ENCODE data around the gene CEMP1. TPM values are rescaled to one million over a fixed set of nuclear protein-coding genes. Genes with fewer than 3 reads are reported as not detected.
"Not testable (repeated sequence)": the region's sequence is repeated elsewhere in the genome, so short reads cannot be mapped to it uniquely, and the experiment has no call there.

The CEMP1 gene
- total RNA-seq, 1 donor from 2014 or later = 0.22 TPM

DNA sequence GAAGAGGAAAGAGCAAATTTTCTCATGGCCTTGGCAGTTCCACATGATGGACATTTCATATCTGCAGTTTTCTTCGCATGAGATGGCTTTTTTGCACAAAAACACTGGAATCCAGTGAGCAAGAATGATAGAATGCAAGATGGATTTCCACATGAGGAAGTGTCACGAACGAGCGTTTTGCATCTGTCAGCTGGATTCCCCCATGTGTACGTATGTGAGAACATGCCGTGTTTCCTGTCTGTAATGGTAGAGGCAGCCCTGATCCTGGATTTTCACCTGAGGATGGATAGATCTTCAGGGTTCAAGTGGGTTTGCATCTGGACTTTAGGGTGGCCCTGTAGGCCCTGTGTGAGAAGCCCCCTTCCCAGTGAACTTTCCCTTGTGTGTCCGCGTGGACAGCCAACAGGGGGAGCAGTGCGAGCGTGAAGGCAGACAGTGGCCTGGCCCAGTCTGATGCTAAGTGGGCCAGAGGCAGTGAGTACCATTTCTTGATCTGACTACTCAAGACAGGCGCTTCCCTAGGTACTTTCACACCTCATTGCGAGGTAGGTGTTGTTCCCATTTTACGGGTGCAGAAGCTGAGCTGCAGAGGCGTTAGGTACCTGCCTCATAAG is 8.7 kb upstream of the CEMP1 start:
- TF ChIP-seq, protein P1, sequence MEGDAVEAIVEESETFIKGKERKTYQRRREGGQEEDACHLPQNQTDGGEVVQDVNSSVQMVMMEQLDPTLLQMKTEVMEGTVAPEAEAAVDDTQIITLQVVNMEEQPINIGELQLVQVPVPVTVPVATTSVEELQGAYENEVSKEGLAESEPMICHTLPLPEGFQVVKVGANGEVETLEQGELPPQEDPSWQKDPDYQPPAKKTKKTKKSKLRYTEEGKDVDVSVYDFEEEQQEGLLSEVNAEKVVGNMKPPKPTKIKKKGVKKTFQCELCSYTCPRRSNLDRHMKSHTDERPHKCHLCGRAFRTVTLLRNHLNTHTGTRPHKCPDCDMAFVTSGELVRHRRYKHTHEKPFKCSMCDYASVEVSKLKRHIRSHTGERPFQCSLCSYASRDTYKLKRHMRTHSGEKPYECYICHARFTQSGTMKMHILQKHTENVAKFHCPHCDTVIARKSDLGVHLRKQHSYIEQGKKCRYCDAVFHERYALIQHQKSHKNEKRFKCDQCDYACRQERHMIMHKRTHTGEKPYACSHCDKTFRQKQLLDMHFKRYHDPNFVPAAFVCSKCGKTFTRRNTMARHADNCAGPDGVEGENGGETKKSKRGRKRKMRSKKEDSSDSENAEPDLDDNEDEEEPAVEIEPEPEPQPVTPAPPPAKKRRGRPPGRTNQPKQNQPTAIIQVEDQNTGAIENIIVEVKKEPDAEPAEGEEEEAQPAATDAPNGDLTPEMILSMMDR (conservative IDR thresholded peaks at IDR 0.05) = peak; percentile 66
- Mint-ChIP-seq H3K4me1 (ENCODE audit: unreplicated experiment) (peaks cover 24% of the 10 kb centered on the region), H3K4me3 (peak overlapping the region; percentile 93)
- H3K9me3 Mint-ChIP-seq; DNase-seq (ENCODE audit: extremely low spot score, unreplicated experiment); H3K27ac Mint-ChIP-seq; H3K36me3 Mint-ChIP-seq; H3K27me3 Mint-ChIP-seq: not testable (repeated sequence)

DNA sequence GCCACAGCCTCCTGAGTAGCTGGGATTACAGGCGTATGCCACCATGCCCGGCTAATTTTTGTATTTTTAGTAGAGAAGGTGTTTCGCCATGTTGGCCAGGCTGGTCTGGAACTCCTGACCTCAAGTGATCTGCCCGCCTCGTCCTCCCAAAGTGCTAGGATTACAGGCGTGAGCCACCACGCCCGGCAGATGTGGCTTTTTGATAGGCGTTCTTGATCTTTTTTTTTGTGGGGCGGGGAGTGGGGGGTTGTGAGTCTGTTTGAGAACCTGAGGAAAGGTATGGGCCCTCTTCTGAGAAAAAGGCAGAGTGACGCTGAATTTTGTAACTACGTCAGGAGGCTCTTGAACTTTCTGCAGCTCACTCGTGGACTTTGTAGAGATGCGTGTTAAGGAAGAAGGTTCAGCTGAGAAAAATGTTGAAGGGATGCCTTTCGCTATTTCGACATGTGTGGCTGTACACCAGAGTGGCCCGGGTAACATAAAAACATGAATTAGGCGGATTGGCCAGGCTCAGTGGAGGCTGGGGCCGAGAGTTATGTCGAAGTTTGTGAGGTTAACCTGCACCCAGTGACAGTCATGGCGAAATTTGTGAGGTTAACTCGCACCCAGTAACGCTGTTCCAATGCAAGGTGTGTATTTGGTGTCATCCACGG is 8.1 kb upstream of the CEMP1 start:
- not testable (repeated sequence) for DNase-seq (ENCODE audit: extremely low spot score, unreplicated experiment); H3K27me3 Mint-ChIP-seq; H3K9me3 Mint-ChIP-seq; H3K36me3 Mint-ChIP-seq
- peak overlapping the region; percentile 93 for H3K4me3 Mint-ChIP-seq
- peak overlapping the region; percentile 49 for H3K27ac Mint-ChIP-seq
- peaks cover 23% of the 10 kb centered on the region for H3K4me1 Mint-ChIP-seq (ENCODE audit: unreplicated experiment)

DNA sequence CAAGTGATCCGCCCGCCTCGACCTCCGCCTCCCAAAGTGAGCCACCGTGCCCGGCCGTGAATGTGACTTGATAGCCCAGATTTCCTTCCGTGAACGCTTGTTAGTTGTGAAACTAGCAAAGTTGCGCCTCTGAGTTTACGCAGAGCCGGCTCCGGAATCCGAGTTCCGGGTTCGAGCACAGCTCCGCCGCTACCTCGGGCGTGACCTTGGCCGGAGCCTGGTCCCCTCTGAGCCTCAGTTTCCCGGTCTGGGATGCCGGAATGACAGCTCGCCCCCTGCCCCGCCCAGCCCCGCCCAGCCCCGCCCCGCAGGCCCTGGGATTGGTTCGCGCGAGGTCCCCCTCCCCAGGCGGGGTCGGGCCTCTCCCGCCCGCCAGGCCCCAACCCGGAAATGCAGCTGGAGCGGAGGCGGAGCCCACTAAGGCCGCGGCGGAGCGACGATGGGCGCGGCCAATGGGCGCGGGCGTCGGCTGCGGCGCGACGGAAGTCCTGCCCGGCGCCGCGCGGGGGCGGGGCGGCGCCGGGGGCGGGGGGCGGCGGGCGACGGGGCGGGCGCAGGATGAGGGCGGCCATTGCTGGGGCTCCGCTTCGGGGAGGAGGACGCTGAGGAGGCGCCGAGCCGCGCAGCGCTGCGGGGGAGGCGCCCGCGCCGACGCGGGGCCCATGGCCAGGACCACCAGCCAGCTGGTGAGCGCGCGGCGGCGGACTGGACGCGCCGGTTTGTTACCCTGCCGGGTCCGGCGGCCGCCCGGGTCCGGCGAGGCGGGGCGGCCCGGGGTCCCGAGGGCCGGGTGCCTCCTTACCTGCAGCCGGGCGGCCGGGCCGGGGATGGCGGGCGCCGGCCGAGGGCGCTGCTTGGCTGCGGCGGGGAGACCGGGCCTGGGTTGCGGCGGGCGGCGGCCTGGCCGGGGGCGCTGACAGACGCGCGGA is 6.5 kb upstream of the CEMP1 start, which contains the start of gene PDPK1:
PDPK1 (plus strand) TSS at position 571 of the 929 bp plus-strand sequence; CDS start at position 663, 92 bp downstream.
- peak within 1 kb of the TSS; percentile 90 for H3K27ac Mint-ChIP-seq
- no peaks in the 10 kb centered on the region for H3K9me3 Mint-ChIP-seq
- H3K27me3 Mint-ChIP-seq = no peaks in the 10 kb centered on the region
- DNase-seq (ENCODE audit: extremely low spot score, unreplicated experiment) = peak; percentile 95
- peaks cover 20% of the 10 kb centered on the region for H3K4me1 Mint-ChIP-seq (ENCODE audit: unreplicated experiment)
- TF ChIP-seq, protein P1 (conservative IDR thresholded peaks at IDR 0.05) = no peak
- H3K4me3 Mint-ChIP-seq = peak within 1 kb of the TSS; percentile 93
- no peaks in the 10 kb centered on the region for H3K36me3 Mint-ChIP-seq

DNA sequence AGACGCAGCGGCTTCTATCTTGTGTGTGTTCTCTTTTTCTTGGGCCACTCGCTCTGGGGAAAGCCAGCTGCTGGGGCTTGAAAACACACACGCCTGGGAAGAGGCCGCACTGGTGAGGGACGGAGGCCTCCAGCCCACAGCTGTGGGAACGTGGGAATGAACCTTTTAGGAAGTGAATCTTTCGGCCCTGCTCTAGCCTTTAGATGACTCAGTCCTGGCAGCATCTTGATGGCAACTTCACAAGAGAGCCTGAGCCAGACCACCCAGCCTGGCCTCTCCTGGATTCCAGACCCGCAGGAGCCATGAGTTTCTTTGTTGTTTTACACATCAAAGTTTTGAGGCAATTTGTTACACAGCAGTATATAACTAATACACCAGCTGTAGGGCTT is 4.4 kb upstream of the CEMP1 start:
- no peaks in the 10 kb centered on the region for H3K36me3 Mint-ChIP-seq
- peak overlapping the region; percentile 70 for H3K4me3 Mint-ChIP-seq
- H3K4me1 Mint-ChIP-seq (ENCODE audit: unreplicated experiment) = peaks cover 20% of the 10 kb centered on the region
- H3K27me3 Mint-ChIP-seq = no peaks in the 10 kb centered on the region
- DNase-seq (ENCODE audit: extremely low spot score, unreplicated experiment) = no peak
- H3K27ac Mint-ChIP-seq = peak overlapping the region; percentile 41
- H3K9me3 Mint-ChIP-seq = no peaks in the 10 kb centered on the region
- TF ChIP-seq, protein P1 (conservative IDR thresholded peaks at IDR 0.05) = no peak

DNA sequence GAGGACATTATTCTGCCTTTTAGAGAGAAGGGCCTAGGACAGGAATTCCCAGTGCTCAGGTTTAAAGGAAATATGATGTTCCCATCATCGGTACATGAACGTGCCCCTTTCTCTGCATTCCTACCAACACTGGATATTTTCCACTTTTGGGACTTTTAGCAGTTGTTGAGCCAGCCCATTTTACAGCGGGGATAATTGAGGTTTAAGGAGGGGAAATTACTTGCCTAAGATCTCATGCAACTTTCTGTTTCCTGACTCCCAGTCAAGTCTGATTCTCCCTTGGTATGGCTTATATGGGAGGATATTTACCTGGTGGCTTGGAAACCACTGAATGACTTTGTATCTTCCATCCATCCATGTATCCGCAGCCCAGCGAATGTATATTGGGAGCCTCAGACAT is 3.1 kb upstream of the CEMP1 start:
- H3K4me3 Mint-ChIP-seq = peak overlapping the region; percentile 79
- not testable (repeated sequence) for DNase-seq (ENCODE audit: extremely low spot score, unreplicated experiment); H3K27me3 Mint-ChIP-seq; H3K36me3 Mint-ChIP-seq; H3K9me3 Mint-ChIP-seq
- H3K4me1 Mint-ChIP-seq (ENCODE audit: unreplicated experiment) = peaks cover 16% of the 10 kb centered on the region
- peak overlapping the region; percentile 85 for H3K27ac Mint-ChIP-seq

DNA sequence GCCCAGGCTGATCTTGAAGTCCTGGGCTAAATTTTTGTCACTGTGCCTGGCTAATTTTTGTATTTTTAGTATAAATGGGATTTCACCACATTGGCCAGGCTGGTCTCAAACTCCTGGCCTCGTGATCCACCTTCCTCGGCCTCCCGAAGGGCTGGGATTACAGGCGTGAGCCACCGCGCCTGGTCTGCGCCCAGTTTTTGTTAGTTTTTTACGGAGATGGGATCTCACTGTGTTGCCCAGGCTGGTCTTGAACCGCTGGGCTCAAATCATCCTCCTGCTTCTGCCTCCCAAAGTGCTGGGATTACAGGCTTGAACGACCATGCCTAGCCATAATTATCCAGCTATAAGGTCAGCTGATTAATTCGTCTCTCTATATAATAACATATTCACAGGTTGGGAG is 2.7 kb upstream of the CEMP1 start:
- Mint-ChIP-seq H3K36me3 (no peaks in the 10 kb centered on the region), H3K27ac (peak overlapping the region; percentile 85), H3K27me3 (no peaks in the 10 kb centered on the region), H3K4me1 (ENCODE audit: unreplicated experiment) (peaks cover 15% of the 10 kb centered on the region), H3K9me3 (no peaks in the 10 kb centered on the region), H3K4me3 (peak overlapping the region; percentile 79)
- TF ChIP-seq, protein P1 (conservative IDR thresholded peaks at IDR 0.05) = no peak
- no peak for DNase-seq (ENCODE audit: extremely low spot score, unreplicated experiment)

DNA sequence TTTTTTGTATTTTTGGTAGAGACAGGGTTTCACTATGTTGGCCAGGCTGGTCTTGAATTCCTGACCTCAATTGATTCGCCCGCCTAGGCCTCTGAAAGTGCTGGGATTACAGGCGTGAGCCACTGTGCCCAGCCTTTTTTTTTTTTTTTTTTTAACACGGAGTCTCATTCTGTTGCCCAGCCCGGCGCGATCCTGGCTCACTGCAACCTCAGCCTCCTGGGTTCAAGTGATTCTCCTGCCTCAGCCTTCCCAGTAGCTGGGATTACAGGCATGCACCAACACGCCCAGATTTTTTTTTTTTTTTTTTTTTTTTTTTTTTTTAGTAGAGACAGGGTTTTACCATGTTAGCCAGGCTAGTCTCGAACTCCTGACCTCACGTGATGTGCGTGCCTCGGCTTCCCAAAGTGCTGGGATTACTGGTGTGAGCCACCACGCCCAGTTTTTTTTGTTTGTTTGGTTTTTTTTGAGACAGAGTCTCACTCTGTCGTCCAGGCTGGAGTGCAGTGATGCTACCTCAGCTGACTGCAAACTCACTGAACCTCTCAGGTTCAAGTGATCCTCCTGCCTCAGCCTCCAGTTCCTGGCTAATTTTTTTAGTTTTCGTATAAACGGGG is 2.0 kb upstream of the CEMP1 start:
- H3K36me3 Mint-ChIP-seq; DNase-seq (ENCODE audit: extremely low spot score, unreplicated experiment); H3K27me3 Mint-ChIP-seq; H3K9me3 Mint-ChIP-seq: not testable (repeated sequence)
- Mint-ChIP-seq H3K4me1 (ENCODE audit: unreplicated experiment) (peaks cover 11% of the 10 kb centered on the region), H3K4me3 (peak overlapping the region; percentile 98), H3K27ac (peak overlapping the region; percentile 99)

All from type B pancreatic cell (in vitro differentiated cells).